Memory B cell (primary cell): ENCODE results near the gene MYF6.

Experiments used
- ATAC-seq: fragments of 150-1000 bp; cut with Tn5 transposase; 2 replicates; pipeline ENCODE4 v1.10.0; 2021; ENCODE audit warnings: low read depth, mild to moderate bottlenecking, moderate library complexity
- DNase-seq, 2 donors: peaks; one replicate each; pipeline ENCODE4 v3.0.0; 2022; ENCODE audit warnings: low spot score in 2 of 2
- H3K27ac Mint-ChIP-seq: one replicate; pipeline ENCODE4 v1.8.0; 2022; ENCODE audit warnings: mild to moderate bottlenecking, moderate library complexity, mixed read lengths
- H3K27me3 Mint-ChIP-seq: one replicate; pipeline ENCODE4 v1.8.0; 2022; ENCODE audit warnings: mixed read lengths
- H3K36me3 Mint-ChIP-seq: one replicate; pipeline ENCODE4 v1.8.0; 2022; ENCODE audit warnings: mild to moderate bottlenecking, mixed read lengths
- H3K4me1 Mint-ChIP-seq: one replicate; pipeline ENCODE4 v1.8.0; 2022; ENCODE audit warnings: mixed read lengths
- H3K4me3 Mint-ChIP-seq: one replicate; pipeline ENCODE4 v1.8.0; 2022; ENCODE audit warnings: mild to moderate bottlenecking, moderate library complexity, mixed read lengths
- H3K9me3 Mint-ChIP-seq: one replicate; pipeline ENCODE4 v1.8.0; 2022; ENCODE audit warnings: mixed read lengths

Gene MYF6

DNA sequence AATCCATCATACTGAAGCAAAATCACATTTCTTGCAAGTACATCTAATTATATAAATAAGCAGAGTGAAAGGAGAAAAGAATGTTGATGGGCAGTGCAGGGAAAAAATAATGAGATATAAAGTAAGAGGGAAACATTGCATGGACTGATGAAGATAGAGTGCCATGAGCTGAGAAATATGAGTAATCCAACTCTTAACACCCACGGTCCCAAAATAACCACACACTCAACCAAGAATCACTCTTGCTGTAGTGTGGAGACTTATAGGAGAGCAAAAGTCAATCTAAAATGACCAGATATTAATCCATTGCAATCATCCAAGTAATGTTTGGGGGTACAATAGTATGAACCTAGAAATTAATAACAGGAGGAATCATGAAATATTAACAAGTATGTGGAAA is 49.4 kb downstream of the MYF6 start:
- Mint-ChIP-seq H3K27me3 (no peaks in the 10 kb centered on the region), H3K4me3 (no peak overlapping the region), H3K27ac (no peak overlapping the region), H3K4me1 (no peaks in the 10 kb centered on the region), H3K36me3 (no peaks in the 10 kb centered on the region), H3K9me3 (peaks cover 1% of the 10 kb centered on the region)
- DNase-seq (no peak), ATAC-seq (no peak)
